ENCODE measurements around the gene XPA. TPM values are rescaled to one million over a fixed set of nuclear protein-coding genes. Genes with fewer than 3 reads are reported as not detected.

XPA gene
- total and polyA plus RNA-seq, 2 donors (not counting 1 experiment from before 2014, with no cell fraction given) = 6.1 to 9.7 TPM

DNA sequence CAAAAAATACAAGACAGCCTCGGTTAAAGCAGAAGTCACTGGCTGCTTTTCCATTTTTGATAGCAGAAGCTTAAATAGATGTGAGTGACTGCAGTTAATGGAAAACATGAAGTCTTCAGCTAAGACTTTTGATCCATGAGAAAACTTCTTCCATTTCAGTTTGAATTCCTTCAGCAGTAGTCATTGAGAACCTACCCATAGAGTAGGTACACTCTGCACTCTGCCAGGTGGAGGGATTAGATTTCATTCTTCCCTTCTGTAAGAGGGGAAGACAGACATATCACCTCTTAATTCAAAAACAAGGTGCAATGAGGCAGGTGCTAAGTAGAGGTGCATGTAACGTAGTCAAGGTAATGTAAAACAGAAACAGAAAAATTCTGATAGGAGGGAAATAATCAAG, 26.7 kb upstream of the XPA start:
- no peaks in the 10 kb centered on the region for H3K4me1 ChIP-seq (ENCODE audit: control insufficient read depth, extremely low read depth, insufficient read depth, low read length)
- no peak overlapping the region for H3K9ac ChIP-seq (ENCODE audit: insufficient read depth, low read length)
- no peaks in the 10 kb centered on the region for H4K20me1 ChIP-seq (ENCODE audit: control insufficient read depth, extremely low read depth, insufficient read depth, low read length)
- no peak for DNase-seq (ENCODE audit: low read depth in 2 of 2)
- no peak for TF ChIP-seq EZH2 (IDR thresholded peaks at IDR 0.05; ENCODE audit: low read length, missing control alignments)
- TF ChIP-seq, protein P1, sequence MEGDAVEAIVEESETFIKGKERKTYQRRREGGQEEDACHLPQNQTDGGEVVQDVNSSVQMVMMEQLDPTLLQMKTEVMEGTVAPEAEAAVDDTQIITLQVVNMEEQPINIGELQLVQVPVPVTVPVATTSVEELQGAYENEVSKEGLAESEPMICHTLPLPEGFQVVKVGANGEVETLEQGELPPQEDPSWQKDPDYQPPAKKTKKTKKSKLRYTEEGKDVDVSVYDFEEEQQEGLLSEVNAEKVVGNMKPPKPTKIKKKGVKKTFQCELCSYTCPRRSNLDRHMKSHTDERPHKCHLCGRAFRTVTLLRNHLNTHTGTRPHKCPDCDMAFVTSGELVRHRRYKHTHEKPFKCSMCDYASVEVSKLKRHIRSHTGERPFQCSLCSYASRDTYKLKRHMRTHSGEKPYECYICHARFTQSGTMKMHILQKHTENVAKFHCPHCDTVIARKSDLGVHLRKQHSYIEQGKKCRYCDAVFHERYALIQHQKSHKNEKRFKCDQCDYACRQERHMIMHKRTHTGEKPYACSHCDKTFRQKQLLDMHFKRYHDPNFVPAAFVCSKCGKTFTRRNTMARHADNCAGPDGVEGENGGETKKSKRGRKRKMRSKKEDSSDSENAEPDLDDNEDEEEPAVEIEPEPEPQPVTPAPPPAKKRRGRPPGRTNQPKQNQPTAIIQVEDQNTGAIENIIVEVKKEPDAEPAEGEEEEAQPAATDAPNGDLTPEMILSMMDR (conservative IDR thresholded peaks at IDR 0.05 in 1 of 2, IDR thresholded peaks at IDR 0.05 in 1 of 2; ENCODE audit: low read depth in 1 of 2, low read length in 2 of 2) = no peak
- no peaks in the 10 kb centered on the region for H3K36me3 ChIP-seq (ENCODE audit: control insufficient read depth, insufficient read depth, low read length)
- H3K9me3 ChIP-seq (ENCODE audit: control insufficient read depth, insufficient read depth, low read depth, low read length) = no peaks in the 10 kb centered on the region
- no peak overlapping the region for H3K4me2 ChIP-seq (ENCODE audit: extremely low read depth, insufficient read depth, low read length)
- H2AFZ ChIP-seq (ENCODE audit: low read length) = no peak overlapping the region
- no peak overlapping the region for H3K4me3 ChIP-seq (replicated peaks in 1 of 4; ENCODE audit: control extremely low read depth in 1 of 4, insufficient read depth in 1 of 4, low read depth in 3 of 4, low read length in 4 of 4)
- H3K27me3 ChIP-seq (ENCODE audit: control insufficient read depth, insufficient read depth, low read length) = peaks cover 22% of the 10 kb centered on the region
- H3K27ac ChIP-seq (ENCODE audit: insufficient read depth, low read length) = no peak overlapping the region
- no peaks in the 10 kb centered on the region for H3K79me2 ChIP-seq (ENCODE audit: control insufficient read depth, insufficient read depth, low read length)

DNA sequence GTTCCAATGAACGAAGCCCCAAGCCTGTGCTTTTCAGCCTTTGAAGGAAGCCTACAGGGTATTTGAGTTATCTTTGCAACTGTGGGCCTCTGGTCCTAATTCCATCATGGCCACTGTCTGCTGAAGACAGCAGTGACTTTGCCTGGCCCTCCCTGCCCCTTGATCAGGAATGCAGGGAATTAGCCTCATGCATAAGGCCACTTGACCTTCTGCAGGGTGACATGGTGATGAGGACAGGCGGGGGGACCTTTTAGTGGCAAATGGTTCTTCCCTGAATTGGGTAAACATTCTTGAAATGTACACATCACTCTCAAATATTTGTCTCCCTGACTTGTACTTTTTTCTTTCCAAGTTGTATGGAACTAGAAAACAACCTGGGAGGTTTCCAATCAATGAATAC, 25.2 kb upstream of the XPA start:
- Histone ChIP-seq H3K27ac (ENCODE audit: insufficient read depth, low read length) (no peak overlapping the region), H3K36me3 (ENCODE audit: control insufficient read depth, insufficient read depth, low read length) (no peaks in the 10 kb centered on the region), H3K9ac (ENCODE audit: insufficient read depth, low read length) (no peak overlapping the region), H3K4me1 (ENCODE audit: control insufficient read depth, extremely low read depth, insufficient read depth, low read length) (no peaks in the 10 kb centered on the region), H2AFZ (ENCODE audit: low read length) (no peak overlapping the region), H3K27me3 (ENCODE audit: control insufficient read depth, insufficient read depth, low read length) (peaks cover 14% of the 10 kb centered on the region), H4K20me1 (ENCODE audit: control insufficient read depth, extremely low read depth, insufficient read depth, low read length) (no peaks in the 10 kb centered on the region), H3K4me2 (ENCODE audit: extremely low read depth, insufficient read depth, low read length) (no peak overlapping the region), H3K9me3 (ENCODE audit: control insufficient read depth, insufficient read depth, low read depth, low read length) (no peaks in the 10 kb centered on the region), H3K4me3 (replicated peaks in 1 of 4; ENCODE audit: control extremely low read depth in 1 of 4, insufficient read depth in 1 of 4, low read depth in 3 of 4, low read length in 4 of 4) (no peak overlapping the region), H3K79me2 (ENCODE audit: control insufficient read depth, insufficient read depth, low read length) (no peaks in the 10 kb centered on the region)
- DNase-seq (ENCODE audit: low read depth in 2 of 2) = no peak
- no peak for TF ChIP-seq EZH2 (IDR thresholded peaks at IDR 0.05; ENCODE audit: low read length, missing control alignments)
- TF ChIP-seq, protein P1 (conservative IDR thresholded peaks at IDR 0.05 in 1 of 2, IDR thresholded peaks at IDR 0.05 in 1 of 2; ENCODE audit: low read depth in 1 of 2, low read length in 2 of 2) = no peak

- H3K9ac ChIP-seq (ENCODE audit: insufficient read depth, low read length) = no peak overlapping the region
- no peaks in the 10 kb centered on the region for H3K79me2 ChIP-seq (ENCODE audit: control insufficient read depth, insufficient read depth, low read length)
- no peak overlapping the region for H3K4me2 ChIP-seq (ENCODE audit: extremely low read depth, insufficient read depth, low read length)
- H3K36me3 ChIP-seq (ENCODE audit: control insufficient read depth, insufficient read depth, low read length) = no peaks in the 10 kb centered on the region
- H3K4me1 ChIP-seq (ENCODE audit: control insufficient read depth, extremely low read depth, insufficient read depth, low read length) = no peaks in the 10 kb centered on the region
- TF ChIP-seq EZH2 (IDR thresholded peaks at IDR 0.05; ENCODE audit: low read length, missing control alignments) = no peak
- TF ChIP-seq, protein P1 (conservative IDR thresholded peaks at IDR 0.05 in 1 of 2, IDR thresholded peaks at IDR 0.05 in 1 of 2; ENCODE audit: low read depth in 1 of 2, low read length in 2 of 2) = no peak
- no peak overlapping the region for H3K4me3 ChIP-seq (replicated peaks in 1 of 4; ENCODE audit: control extremely low read depth in 1 of 4, insufficient read depth in 1 of 4, low read depth in 3 of 4, low read length in 4 of 4)
- DNase-seq (ENCODE audit: low read depth in 2 of 2) = no peak
- peaks cover 8% of the 10 kb centered on the region for H3K27me3 ChIP-seq (ENCODE audit: control insufficient read depth, insufficient read depth, low read length)
- no peaks in the 10 kb centered on the region for H3K9me3 ChIP-seq (ENCODE audit: control insufficient read depth, insufficient read depth, low read depth, low read length)
- no peak overlapping the region for H3K27ac ChIP-seq (ENCODE audit: insufficient read depth, low read length)
- H4K20me1 ChIP-seq (ENCODE audit: control insufficient read depth, extremely low read depth, insufficient read depth, low read length) = no peaks in the 10 kb centered on the region
- H2AFZ ChIP-seq (ENCODE audit: low read length) = no peak overlapping the region
These were observed 24.3 kb upstream of the XPA start for GRCh38 chr9:97721396-97721795.

All from fibroblast of lung (primary cell).